ENCODE results near the gene GLI3. TPM values are rescaled to one million over a fixed set of nuclear protein-coding genes. Genes with fewer than 3 reads are reported as not detected.

The GLI3 gene
- total and polyA plus RNA-seq, 2 donors from 2014 or later, result 0.92 to 11.1 TPM

DNA sequence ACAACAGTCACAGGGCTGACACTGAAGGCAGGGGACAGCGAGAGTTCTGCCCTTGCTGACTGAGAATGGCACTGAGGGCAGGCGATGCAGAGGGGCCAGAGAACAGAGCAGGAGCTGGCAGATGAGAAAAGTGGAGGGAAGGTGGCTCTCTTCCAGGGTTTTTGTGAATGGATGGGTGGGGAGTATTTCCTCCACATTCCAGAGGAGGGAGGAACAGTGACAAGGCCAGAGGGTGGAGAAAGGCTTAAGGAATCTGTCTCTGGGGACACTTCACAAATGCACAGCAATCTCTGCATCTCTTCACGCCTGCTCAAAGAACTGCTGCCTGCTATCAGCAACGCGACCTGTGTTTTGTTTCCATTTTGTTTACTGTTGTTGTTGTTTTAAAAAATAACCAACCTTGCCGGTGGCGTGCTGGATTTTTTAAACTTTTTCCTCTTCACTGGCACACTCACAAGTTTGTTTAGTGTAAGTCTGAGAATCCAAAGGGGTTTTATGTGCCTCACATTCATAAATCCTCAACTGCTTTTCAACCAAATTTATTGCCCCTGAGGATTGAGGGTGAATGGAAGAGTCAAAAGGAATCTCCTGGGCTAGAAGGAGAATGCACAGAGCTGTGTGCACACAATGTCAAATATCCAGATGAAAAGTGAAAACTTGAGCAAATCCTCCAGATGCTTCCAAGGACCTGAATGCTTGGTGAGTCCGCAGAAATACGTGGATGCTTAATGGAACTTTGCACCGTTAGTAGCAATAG lies 129.3 kb downstream of the GLI3 start:
- FAIRE-seq (no peak), DNase-seq (peak in 3 of 5 donors; percentile 39 to 82 (median 63))
- Histone ChIP-seq H3K36me3 (ENCODE audit: control insufficient read depth in 2 of 3, insufficient read depth in 3 of 3, low read length in 3 of 3) (no peaks in the 10 kb centered on the region), H3K4me1 (ENCODE audit: control insufficient read depth in 2 of 3, insufficient read depth in 2 of 3, low read depth in 1 of 3, low read length in 3 of 3) (no peaks in the 10 kb centered on the region), H3K27ac (ENCODE audit: low read depth in 2 of 2, low read length in 2 of 2) (no peak overlapping the region), H3K9me3 (ENCODE audit: control insufficient read depth in 2 of 3, insufficient read depth in 1 of 3, low read length in 3 of 3) (no peaks in the 10 kb centered on the region), H3K27me3 (ENCODE audit: control insufficient read depth, insufficient read depth, low read length) (no peaks in the 10 kb centered on the region), H3K4me3 (ENCODE audit: low read length in 3 of 3) (no peak overlapping the region), H3K9ac (ENCODE audit: low read length in 3 of 3) (no peak overlapping the region)
- intact Hi-C loops (cut with DNase I), result no loop called here
- TF ChIP-seq, protein P1, sequence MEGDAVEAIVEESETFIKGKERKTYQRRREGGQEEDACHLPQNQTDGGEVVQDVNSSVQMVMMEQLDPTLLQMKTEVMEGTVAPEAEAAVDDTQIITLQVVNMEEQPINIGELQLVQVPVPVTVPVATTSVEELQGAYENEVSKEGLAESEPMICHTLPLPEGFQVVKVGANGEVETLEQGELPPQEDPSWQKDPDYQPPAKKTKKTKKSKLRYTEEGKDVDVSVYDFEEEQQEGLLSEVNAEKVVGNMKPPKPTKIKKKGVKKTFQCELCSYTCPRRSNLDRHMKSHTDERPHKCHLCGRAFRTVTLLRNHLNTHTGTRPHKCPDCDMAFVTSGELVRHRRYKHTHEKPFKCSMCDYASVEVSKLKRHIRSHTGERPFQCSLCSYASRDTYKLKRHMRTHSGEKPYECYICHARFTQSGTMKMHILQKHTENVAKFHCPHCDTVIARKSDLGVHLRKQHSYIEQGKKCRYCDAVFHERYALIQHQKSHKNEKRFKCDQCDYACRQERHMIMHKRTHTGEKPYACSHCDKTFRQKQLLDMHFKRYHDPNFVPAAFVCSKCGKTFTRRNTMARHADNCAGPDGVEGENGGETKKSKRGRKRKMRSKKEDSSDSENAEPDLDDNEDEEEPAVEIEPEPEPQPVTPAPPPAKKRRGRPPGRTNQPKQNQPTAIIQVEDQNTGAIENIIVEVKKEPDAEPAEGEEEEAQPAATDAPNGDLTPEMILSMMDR (IDR thresholded peaks at IDR 0.05; ENCODE audit: borderline replicate concordance, extremely low read depth, insufficient read depth), result no peak

DNA sequence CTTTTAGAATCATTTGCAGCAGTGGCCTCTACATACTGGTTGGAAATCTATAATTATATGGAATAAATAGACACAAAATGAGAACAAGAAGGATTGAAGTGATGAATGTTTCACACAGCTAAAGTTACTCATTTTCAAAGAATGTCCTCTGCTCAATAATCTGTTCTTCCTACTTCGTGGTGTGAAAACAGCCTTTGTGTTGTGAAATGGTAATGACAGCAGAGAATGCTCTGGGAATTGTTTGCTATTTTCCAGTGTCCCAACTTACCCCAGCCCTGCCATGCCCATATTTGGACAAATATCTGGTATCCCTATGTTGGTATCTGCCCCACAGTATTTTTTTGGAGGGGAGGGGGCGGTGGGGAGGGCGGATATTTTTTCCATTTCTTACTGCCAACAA lies 130.4 kb downstream of the GLI3 start:
- no peaks in the 10 kb centered on the region for H3K36me3 ChIP-seq (ENCODE audit: control insufficient read depth in 2 of 3, insufficient read depth in 3 of 3, low read length in 3 of 3)
- no peak overlapping the region for H3K27ac ChIP-seq (ENCODE audit: low read depth in 2 of 2, low read length in 2 of 2)
- no peak for DNase-seq
- TF ChIP-seq, protein P1 (IDR thresholded peaks at IDR 0.05; ENCODE audit: borderline replicate concordance, extremely low read depth, insufficient read depth), result no peak
- H3K4me3 ChIP-seq (ENCODE audit: low read length in 3 of 3), result no peak overlapping the region
- no peaks in the 10 kb centered on the region for H3K4me1 ChIP-seq (ENCODE audit: control insufficient read depth in 2 of 3, insufficient read depth in 2 of 3, low read depth in 1 of 3, low read length in 3 of 3)
- H3K9me3 ChIP-seq (ENCODE audit: control insufficient read depth in 2 of 3, insufficient read depth in 1 of 3, low read length in 3 of 3), result no peaks in the 10 kb centered on the region
- no peak overlapping the region for H3K9ac ChIP-seq (ENCODE audit: low read length in 3 of 3)
- H3K27me3 ChIP-seq (ENCODE audit: control insufficient read depth, insufficient read depth, low read length), result no peaks in the 10 kb centered on the region
- intact Hi-C loops (cut with DNase I), result no loop called here
- FAIRE-seq, result no peak

DNA sequence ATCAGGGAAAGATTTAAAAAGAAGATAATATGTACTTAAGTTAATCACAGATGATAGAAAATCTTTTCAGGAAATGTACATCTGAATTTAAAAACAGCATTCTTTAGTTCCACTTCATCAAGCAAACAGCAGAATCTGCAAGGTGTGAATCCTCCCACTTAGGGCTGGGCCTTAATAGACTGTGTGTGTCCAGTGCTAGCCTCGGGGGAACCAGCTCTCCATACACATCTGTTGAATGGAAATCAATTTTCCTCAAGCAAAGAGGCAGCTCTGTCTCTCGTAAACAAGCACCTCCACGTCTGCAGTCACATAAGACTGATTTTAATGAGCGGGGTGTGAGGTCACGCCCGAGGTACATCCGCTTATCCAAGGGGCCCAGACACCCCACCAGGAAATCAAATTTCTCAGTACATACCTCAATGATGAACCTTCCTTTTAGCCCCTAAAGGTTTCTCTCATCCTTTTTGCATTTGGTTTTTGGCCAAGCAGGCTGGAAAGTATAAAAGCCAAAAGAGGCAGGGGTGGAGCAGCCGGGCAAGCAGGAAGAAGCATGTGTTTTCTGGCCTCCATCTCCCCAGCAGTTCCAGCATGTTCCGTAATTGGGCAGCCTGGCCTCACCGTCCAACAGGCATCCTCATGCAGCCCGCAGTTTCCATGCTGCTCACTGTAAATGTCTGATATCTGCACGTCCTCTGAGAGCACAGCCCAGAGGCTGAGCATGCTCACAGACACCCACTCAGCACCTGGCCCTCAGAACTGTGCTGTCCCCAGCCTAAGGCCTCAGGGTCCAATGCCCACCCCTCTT lies 131.3 kb downstream of the GLI3 start:
- Histone ChIP-seq H3K36me3 (ENCODE audit: control insufficient read depth in 2 of 3, insufficient read depth in 3 of 3, low read length in 3 of 3) (no peaks in the 10 kb centered on the region), H3K4me1 (ENCODE audit: control insufficient read depth in 2 of 3, insufficient read depth in 2 of 3, low read depth in 1 of 3, low read length in 3 of 3) (no peaks in the 10 kb centered on the region), H3K27me3 (ENCODE audit: control insufficient read depth, insufficient read depth, low read length) (no peaks in the 10 kb centered on the region), H3K9me3 (ENCODE audit: control insufficient read depth in 2 of 3, insufficient read depth in 1 of 3, low read length in 3 of 3) (no peaks in the 10 kb centered on the region), H3K27ac (ENCODE audit: low read depth in 2 of 2, low read length in 2 of 2) (no peak overlapping the region), H3K9ac (ENCODE audit: low read length in 3 of 3) (no peak overlapping the region), H3K4me3 (ENCODE audit: low read length in 3 of 3) (no peak overlapping the region)
- FAIRE-seq, result no peak
- no peak for DNase-seq
- intact Hi-C loops (cut with DNase I), result no loop called here
- TF ChIP-seq, protein P1 (IDR thresholded peaks at IDR 0.05; ENCODE audit: borderline replicate concordance, extremely low read depth, insufficient read depth), result no peak

Data from kidney (tissue), 14 donors.